ENCODE measurements around the gene TMEM30A.

TMEM30A gene

GRCh38 chr6:75262716-75263400, 21.7 kb downstream of the TMEM30A start:
- DNase-seq: no peak

- DNase-seq: no peak
These were observed 23.3 kb downstream of the TMEM30A start for GRCh38 chr6:75261299-75261698.

- DNase-seq: no peak
These were observed 27.1 kb downstream of the TMEM30A start for GRCh38 chr6:75257343-75258087.

GRCh38 chr6:75250552-75250951, 34.0 kb downstream of the TMEM30A start:
- DNase-seq: no peak

GRCh38 chr6:75249837-75250236, 34.8 kb downstream of the TMEM30A start:
- no peak for DNase-seq

GRCh38 chr6:75246386-75246785, 38.2 kb downstream of the TMEM30A start:
- no peak for DNase-seq

GRCh38 chr6:75244063-75244584, 40.5 kb downstream of the TMEM30A start:
- DNase-seq: no peak

- peak; percentile 98 for DNase-seq
These were observed 41.1 kb downstream of the TMEM30A start, which contains the start of gene COX7A2 for GRCh38 chr6:75243333-75244062. Gene COX7A2, minus strand, starts transcription at chr6:75243801. Its CDS starts 67 bp downstream, at chr6:75243734.

GRCh38 chr6:75236630-75237029, 48.0 kb downstream of the TMEM30A start:
- DNase-seq: no peak

GRCh38 chr6:75235271-75235670, 49.3 kb downstream of the TMEM30A start:
- DNase-seq: no peak

- DNase-seq: no peak
These were observed 50.3 kb downstream of the TMEM30A start for GRCh38 chr6:75234126-75234865.

GRCh38 chr6:75233092-75233615, 51.4 kb downstream of the TMEM30A start:
- no peak for DNase-seq

- DNase-seq: peak; percentile 74
These were observed 53.9 kb downstream of the TMEM30A start for GRCh38 chr6:75230484-75231325.

GRCh38 chr6:75224303-75224926, 60.2 kb downstream of the TMEM30A start:
- no peak for DNase-seq

GRCh38 chr6:75223428-75223827, 61.2 kb downstream of the TMEM30A start:
- peak; percentile 27 for DNase-seq

GRCh38 chr6:75222261-75222660, 62.3 kb downstream of the TMEM30A start:
- no peak for DNase-seq

GRCh38 chr6:75221116-75221515, 63.5 kb downstream of the TMEM30A start:
- DNase-seq: no peak

- peak; percentile 23 for DNase-seq
These were observed 64.2 kb downstream of the TMEM30A start for GRCh38 chr6:75220357-75220756.

GRCh38 chr6:75219263-75219662, 65.3 kb downstream of the TMEM30A start:
- peak; percentile 45 for DNase-seq

- DNase-seq: peak; percentile 88
These were observed 67.4 kb downstream of the TMEM30A start for GRCh38 chr6:75217193-75217592.

- no peak for DNase-seq
These were observed 69.3 kb downstream of the TMEM30A start for GRCh38 chr6:75215291-75215690.

Data from fibroblast of skin of back (primary cell).